Measurements from ENCODE around the gene FUT8. TPM values are rescaled to one million over a fixed set of nuclear protein-coding genes. Genes with fewer than 3 reads are reported as not detected.
"Not testable (repeated sequence)": the region's sequence is repeated elsewhere in the genome, so short reads cannot be mapped to it uniquely, and the experiment has no call there.

The FUT8 gene
- polyA plus RNA-seq, 1 donor: 10.7 TPM

DNA sequence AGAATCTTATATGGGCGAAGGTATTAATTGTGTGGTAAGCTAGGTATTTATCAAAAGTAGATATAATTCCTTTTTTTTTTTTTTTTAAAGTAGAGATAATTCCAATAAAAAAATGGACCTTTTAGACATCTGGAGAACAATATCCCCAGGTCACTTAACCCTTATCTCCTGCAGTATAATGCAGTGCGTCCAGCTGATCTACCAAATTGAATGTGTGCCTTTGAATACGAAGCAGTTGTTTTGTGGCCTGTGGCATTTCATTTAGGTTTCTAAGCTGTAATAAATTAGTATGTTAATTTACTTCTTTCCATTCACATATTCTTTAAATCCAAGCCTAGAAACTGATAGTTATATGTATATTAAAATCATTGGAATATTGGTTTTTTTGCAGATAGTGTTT lies 3.1 kb downstream of the FUT8 start:
- no peak for DNase-seq (ENCODE audit: low read depth)

DNA sequence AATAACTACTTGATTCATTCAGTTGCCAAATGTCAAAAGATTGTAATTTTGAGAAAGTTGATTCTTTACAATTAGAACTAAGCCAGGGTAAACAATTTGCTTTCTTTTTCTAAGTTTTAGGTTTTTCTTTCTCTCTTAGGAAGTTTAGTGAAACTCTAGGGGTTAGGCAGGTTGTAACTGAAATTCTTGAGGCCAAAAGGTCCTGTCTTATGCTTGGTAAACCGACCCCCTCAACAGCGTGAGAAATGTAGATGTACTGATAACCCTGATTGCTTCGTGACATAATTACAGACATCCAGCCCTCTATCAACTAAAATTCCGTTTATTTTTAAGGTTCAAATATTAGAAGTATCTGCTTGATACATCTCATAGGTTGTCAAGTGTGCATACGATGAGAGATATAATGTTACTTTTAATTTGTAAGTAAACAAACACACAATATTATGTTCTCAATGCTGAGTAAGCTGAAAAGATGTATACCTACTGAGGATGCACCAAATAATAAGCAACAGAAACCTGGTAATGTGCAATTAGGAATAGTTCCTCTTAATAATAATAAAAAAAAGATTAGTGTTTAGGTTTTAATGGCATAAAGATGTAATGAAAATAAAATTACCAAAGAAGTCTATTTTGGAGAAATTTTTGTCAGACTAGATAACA lies 7.2 kb downstream of the FUT8 start:
- DNase-seq (ENCODE audit: low read depth): no peak

DNA sequence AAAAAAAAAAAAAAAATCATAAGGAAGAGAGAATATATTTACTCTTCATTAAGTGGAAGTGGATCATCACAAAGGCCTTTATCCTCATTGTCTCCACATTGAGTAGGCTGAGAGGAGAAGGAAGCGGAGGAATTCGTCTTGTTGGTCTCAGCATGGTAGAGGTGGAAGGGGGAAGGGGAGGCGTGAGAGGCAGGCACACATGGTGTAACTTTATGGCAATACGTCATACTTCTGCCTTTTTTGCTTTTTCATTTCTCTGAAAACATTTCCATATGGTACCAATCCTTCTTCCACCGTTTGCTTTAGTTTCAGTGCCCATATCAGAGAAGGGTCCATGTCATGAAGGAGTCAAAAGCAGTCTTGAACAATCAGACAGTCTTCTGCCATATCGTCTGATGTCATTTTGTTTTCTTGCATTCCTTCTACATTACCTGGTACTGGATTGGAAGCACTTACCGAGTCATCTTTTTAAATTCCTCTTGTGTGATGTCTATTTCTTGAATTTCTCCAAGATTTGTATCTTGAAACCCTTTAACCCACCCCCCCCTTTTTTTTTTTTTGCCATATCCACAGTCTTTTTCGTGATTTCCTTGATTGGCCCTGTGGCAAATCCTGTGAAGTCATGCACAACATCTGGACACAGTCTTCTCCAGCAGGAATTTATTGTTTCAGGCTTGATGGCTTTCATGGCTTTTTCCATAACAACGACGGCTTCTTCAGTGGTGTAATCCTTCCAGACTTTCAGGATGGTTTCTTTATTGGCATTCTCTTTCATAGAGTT lies 8.9 kb downstream of the FUT8 start:
- DNase-seq (ENCODE audit: low read depth): no peak

DNA sequence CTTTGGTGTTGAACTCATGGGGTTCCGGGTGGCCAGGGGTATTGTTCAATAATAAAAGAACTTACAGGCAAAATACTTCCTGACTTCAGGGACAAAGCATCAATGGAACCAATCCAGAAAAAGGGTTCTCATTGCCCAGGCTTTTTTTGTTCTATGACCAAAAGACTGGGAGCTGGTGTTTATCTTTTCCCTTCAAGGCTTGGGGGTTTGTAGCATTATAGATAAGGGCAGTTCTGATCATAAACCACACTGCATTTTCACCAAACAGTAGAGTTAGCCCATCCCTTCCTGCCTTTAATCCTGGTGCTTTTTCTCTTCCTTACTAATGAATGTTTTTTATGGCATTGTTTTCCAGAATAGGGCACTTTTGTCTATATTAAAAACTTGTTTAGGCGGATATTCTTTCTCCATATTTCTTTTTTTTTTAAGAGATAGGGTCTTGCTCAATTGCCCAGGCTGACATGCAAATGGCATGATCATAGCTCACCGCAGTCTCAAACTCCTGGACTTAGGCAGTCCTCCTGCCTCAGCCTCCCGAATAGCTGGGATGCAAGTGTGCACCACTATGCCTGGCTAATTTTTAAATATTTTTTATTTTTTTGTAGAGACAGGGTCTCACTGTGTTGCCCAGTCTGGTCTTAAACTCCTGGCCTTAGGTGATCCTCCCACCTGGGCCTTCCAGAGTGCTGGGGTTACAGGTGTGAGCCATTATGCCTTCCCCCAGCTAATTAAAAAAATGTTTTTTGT lies 9.7 kb downstream of the FUT8 start:
- DNase-seq (ENCODE audit: low read depth): no peak

DNA sequence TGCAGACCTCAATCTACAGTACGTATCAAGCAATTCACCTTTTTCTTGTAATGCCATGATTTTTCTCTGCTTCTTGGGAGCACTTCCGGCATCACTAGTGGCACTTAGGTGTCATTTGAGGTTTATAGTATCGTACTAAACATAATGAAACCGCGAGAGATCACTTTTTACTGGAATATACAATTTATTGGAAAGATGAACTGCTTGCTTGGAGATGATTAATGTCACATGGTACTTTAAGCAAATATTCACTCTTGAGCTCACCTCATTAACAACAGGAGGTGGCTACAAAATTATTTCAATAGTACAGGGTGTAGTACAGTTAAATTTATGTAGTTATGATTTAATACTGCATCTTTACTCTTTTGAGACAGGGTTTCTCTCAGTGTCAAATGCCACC lies 11.5 kb downstream of the FUT8 start:
- DNase-seq (ENCODE audit: low read depth): no peak

DNA sequence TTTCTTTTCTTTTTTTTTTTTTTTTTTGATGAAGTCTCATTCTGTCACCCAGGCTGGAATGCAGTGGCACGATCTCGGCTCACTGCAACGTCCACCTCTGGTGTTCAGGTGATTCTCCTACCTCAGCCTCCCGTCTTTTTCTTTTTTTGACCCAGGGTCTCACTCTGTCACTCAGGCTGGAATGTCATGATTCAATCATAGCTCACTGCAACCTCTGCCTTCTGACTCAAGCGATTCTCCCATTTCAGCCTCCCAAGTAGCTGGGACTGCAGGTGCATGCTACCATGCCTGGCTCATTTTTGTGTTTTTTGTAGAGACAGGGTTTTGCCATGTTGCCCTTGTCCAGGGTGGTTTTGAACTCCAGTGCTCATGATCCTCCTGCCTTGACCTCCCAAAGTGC lies 12.0 kb downstream of the FUT8 start:
- no peak for DNase-seq (ENCODE audit: low read depth)

DNA sequence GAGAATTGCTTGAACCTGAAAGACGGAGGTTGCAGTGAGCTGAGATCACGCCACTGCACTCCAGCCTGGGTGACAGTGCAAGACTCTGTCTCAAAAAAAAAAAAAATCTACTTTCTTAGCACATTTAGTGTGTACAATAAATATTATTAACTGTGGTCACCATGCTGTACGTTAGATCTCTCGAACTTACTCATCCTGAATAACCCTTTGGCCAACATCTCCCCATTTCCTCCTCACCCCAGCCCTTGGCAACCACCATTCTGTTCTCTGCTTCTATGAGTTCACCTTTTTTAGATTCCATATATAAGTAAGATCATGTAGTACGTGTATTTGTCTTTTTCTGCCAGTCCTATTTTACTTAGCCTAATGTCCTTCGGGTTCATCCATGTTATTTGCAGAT lies 13.4 kb downstream of the FUT8 start:
- no peak for DNase-seq (ENCODE audit: low read depth)

DNA sequence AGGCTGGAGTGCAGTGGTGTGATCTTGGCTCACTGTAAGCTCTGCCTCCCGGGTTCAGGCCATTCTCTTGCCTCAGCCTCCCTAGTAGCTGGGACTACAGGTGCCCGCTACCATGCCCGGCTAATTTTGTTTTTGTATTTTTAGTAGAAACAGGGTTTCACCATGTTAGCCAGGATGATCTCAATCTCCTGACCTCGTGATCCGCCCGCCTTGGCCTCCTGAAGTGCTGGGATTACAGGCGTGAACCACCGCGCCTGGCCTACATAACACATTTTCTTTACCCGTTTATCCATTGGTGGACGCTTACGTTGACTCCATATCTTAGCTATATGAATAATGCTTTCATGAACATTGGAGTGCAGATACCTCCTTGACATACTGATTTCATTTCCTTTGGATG lies 14.4 kb downstream of the FUT8 start:
- not testable (repeated sequence) for DNase-seq (ENCODE audit: low read depth)

DNA sequence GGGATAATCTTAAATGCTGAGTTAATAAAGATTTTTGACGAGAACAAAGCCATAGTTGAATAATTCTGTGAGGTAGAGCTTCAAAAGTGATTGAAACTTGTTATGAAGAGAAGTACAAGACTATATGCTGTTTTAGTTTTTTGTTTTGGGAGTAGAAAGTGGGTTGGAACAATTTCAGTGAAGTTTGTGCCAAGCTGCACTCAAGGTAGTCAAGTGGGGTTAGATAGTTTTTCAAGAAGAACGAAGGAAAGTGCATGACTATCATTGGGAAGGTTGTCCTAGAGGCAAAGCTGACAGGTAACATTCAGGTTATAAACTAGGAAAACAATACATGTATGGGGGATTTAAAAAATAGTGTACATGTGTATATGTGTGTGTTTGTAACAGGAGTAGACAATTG lies 16.2 kb downstream of the FUT8 start:
- DNase-seq (ENCODE audit: low read depth): no peak

DNA sequence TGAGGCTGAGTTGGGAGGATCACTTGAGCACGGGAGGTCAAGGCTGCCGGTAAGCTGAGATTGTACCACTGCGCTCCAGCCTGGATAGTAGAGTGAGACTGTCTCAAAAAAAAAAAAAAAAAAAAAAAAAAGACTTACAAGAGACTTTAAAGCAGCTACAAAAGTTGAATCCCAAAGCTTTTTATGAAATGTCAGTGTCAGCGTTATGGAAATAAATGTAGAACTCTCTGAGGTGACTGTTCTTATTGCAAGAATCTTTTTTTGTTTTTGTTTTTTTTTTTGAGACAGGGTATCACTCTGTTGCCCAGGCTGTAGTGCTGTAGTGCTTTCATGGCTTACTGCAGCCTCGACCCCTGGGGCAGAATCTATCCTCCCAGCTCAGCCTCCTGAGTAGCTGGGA lies 17.2 kb downstream of the FUT8 start:
- DNase-seq (ENCODE audit: low read depth): no peak

DNA sequence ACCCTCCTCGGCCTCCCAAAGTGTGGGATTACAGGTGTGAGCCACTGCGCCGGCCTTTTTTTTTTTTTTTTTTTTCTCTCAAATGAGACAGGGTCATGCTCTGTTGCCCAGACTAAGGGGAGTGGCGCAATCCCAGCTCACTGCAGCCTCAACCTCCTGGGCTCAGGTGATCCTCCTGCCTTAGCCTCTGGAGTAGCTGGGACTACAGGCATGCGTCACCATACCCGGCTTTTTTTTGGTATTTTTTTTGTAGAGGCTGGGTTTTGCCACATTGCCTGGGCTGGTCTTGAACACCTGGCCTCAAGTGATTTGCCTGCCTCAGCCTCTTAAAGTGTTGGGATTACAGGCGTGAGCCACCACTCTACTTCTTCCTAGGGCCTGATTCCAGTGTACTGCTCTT lies 18.7 kb downstream of the FUT8 start:
- no peak for DNase-seq (ENCODE audit: low read depth)

DNA sequence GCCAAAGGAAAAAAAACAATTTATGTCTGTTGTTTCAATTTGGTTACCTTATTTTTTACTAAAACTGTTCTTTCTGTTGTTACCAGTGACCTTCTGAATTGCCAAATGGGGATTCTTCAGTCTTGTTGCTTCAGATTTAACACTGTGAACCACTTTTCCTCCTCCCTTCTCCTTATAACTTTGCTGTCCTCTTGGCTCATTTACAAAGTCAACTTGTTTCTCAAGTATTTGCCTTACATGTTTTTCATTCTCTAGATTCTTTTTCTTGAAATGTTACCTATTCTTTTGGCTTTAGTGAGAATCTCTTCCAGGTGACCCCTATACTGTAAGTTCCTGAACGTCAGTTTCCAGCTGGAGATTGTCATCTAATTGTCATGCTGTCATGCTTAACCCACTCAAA lies 19.4 kb downstream of the FUT8 start:
- DNase-seq (ENCODE audit: low read depth): no peak

DNA sequence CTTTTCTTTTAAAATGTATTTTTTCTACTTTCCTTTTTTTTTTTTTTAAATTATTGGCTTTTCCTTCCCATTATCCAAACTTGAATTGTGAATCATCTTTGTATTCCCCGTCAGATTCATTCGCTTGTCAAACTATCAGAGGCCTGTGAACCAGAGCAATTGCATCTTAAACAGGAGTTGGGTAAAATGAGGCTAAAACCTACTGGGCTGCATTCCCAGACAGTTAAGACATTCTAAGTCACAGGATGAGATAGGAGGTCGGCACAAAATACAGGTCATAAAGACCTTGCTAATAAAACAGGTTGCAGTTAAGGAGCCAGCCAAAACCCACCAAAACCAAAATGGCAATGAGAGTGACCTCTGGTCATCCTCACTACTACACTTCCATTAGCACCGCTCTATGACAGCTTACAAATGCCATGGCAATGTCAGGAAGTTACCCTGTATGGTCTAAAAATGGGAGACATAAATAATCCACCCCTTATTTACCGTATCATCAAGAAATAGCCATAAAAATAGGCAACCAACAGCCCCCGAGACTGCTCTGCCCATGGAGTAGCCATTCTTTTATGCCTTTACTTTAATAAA lies 19.9 kb downstream of the FUT8 start:
- DNase-seq (ENCODE audit: low read depth): no peak

DNA sequence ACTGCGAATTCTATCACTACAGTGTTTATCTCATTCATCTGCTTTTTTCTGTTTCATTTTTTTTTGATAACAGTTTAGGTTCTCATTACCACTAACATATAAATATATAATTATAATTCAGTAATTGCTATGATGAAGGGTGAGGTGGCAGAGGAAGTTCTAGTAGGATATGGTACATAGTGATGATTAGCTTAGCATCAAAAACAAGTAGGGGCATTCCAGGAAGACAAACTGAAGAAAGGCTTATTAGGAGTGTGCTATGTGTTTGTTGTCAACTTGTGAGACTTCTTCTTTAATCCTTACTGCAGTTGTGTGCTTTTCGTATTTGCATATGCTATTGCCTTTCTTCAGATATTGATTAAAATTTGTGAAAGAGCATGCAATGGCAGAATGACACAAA lies 20.6 kb downstream of the FUT8 start:
- DNase-seq (ENCODE audit: low read depth): no peak

DNA sequence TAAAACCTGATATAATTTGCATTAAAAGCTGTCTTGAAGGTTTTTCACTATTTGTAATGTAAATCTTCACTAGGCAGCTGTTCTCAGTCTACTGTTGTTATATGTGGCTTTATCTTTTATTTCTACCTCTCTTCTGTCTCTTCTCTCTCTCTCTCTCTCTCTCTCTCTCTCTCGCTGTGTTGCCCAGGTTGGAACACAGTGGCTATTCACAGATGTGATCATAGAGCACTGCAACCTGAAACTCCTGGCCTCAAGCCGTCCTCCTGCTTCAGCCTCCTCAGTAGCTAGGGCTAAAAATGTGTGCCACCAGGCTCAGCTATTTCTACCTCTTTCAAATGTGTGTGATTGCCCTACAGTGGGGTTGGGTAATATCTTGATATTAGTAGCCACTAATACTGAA lies 21.1 kb downstream of the FUT8 start:
- no peak for DNase-seq (ENCODE audit: low read depth)

DNA sequence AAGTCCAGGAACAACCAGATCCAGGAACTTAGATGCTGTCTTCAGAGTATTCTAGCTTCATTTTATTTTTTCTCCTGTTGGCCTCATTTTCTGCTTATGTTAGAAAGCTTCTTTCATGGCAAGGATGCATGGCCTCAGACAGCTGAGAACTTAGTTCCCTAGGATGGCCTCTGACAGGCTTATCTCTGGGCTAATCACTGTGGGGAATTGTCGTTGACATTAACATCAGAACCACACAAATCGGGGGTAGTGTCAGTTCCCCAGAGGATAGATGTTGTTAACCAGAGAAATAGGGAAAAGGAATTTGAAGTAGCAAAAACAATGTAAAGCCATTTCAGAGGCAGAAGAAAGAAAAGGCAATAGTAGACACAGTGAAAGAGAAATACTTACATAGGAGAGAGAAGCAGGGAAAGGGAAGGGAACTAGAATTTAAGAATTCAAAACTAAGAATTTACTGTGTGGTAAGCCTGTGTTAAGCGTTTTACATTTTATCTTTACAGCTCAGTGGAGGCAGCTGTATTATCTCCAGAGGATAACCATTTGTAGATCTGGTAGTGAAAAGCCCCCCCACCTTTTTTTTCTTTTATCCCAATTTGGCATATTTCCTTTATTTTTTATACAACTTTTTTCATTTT lies 21.8 kb downstream of the FUT8 start:
- no peak for DNase-seq (ENCODE audit: low read depth)

DNA sequence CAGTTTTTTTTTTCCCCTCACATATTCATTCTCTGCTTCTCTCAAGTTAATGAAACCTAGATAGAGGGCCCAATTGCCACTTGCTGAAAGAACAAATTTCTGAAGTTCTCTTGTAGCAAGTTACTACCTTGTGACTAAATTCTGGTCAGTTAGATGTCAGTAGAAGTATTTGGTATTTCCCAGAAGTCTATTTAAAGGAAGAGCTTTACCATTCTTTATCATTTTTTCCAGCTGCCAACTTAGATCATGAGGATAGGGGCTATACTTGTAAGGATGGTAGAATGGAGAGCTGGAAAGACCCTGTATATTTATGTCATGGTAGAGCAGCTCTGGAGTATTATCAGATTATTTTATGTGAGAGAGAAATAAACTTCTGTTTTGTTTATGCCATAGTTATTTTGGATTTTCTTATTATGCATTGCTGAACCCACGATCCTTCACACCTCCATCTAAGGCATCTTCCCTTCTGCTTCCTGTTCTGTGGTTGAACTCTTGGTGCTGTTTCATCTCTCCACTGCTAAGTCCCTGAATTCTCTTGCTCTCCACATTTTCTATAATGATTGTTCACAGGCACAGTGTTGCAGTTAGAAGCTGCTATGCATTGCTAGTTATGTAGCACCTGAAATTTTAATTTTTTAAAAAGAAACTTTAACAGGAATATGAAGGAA lies 25.9 kb downstream of the FUT8 start:
- no peak for DNase-seq (ENCODE audit: low read depth)

DNA sequence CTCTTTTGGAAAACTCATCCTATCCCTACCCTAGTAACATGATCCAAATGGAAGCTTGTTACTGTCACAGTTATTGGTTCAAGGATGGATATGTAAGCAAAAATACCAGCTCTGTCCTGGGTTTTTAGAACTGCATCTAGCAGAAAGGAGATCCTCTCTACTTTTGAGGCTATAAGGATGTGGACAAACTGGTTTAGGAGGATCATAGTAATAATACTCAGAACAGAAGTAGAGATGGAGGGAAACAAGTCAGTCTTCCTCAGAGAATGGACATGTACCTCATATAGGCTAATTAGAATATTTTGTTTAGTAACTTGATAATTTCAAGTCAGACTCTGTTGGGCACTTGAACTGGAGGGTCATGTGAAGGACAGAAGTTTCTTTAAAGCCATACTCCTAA lies 26.6 kb downstream of the FUT8 start:
- no peak for DNase-seq (ENCODE audit: low read depth)

DNA sequence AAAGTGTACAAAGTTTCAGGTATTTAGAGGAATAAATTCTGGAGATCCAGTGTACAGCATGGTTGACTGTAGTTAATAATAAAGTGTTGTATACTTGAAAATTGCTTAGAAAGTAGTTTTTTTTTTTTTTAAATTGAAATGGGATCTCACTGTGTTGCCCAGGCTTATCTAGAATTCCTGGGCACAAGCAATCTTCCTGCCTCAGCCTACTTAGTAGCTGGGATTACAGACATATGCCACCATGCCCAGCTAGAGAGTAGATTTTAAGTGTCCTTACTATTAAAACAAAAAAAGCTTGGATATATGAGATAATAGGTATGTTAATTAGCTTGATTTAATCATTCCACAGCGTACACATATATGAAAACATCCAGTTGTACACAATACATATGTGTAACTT lies 27.7 kb downstream of the FUT8 start:
- no peak for DNase-seq (ENCODE audit: low read depth)

DNA sequence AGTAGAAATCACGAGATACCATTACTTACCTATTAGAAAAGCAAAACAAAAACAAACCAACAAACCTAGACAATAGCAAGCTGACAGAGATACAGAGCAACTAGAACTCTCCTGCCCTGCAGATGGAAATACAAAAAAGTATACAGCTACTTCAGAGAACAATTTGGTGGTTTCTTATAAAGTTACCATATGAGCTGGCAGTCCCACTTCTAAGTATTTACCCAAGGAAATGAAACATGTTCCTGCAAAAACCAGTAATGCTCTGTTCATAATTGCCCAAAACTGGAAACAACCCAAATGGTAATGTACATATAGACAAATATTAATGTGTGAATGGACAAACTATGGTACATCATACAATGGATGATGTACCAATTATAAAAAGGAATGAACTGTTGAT lies 31.7 kb downstream of the FUT8 start:
- no peak for DNase-seq (ENCODE audit: low read depth)

DNA sequence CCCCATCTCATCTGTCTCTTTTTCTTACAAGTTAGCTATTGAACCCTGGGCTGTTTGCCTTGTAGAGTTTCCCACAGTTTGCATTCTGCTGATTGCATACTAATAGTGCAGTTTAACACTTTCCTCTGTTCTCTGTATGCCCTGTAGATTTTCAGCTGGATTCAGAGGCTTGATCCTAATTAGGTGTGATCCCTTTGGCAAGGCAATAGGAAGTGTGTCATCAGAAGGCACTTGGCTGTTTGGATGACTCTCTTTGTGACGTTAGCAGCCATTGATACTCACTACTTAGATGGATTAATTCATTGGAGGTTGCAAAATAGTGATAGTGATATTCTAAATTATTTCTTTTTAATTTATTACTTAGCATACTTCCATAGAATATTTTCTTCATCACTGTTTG lies 33.6 kb downstream of the FUT8 start:
- no peak for DNase-seq (ENCODE audit: low read depth)

DNA sequence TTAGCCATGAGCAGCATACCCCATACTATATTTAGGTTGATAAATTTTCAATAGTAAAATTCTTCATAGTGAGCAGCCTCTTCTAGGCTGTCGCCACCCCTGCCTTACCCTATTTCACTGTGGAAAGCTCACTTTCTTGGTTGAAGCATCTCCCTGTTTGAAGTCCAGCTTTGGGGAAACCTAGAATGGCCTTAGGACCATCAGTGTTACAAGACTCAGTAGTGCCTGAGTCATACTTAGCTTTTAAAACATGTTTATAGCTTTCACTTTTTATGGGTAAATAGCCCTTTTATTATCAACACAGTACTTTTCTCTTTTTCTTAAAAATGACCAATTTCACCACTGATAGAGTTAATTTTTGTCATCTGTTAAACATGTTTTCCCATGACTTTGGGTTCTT lies 37.1 kb downstream of the FUT8 start:
- DNase-seq (ENCODE audit: low read depth): no peak

Data from forelimb muscle (tissue), 1 donor.